IMR-90 (cell line): ENCODE data around the gene IRF2. TPM values are rescaled to one million over a fixed set of nuclear protein-coding genes. Genes with fewer than 3 reads are reported as not detected.

Experiments used
- ATAC-seq: fragments of 200-7000 bp; cut with Tn5 transposase; 2 replicates; pipeline ENCODE4 v1.9.1; 2020; ENCODE audit warnings: low read depth, mild to moderate bottlenecking, moderate library complexity
- BruUV-seq: library from RNA; stranded (reverse); fragments of 400-500 nt; replicated peaks from 2 replicates; lab custom pipeline; 2021; lab: Mats Ljungman, UMichigan
- CTCF ChIA-PET: fragments of 300-600 bp; formaldehyde crosslinking; extraction: SDS; loops from one replicate; lab custom pipeline; 2021; ENCODE audit warnings: antibody characterized with exemption; lab: Yijun Ruan, JAX
- POLR2A ChIA-PET: fragments of 300-600 bp; sonication (Branson Sonifier 250); formaldehyde crosslinking; loops from one replicate; lab custom pipeline; 2022; ENCODE audit warnings: antibody characterized with exemption; ENCODE audit not compliant: unreplicated experiment; lab: Charles Lee
- DNase-seq: peaks from one replicate; pipeline ENCODE4 v3.0.0; 2013
- H2AFZ ChIP-seq: replicated peaks from 2 replicates; pipeline ENCODE3; 2013; ENCODE audit warnings: low read length, mild to moderate bottlenecking; ENCODE audit not compliant: poor library complexity
- H2AK5ac ChIP-seq: 2 replicates; pipeline ENCODE4 v1.6.1; 2013; ENCODE audit warnings: low read depth, low read length, inconsistent platforms
- H2AK9ac ChIP-seq: replicated peaks from 2 replicates; pipeline ENCODE3; 2013; ENCODE audit warnings: mild to moderate bottlenecking, low read depth, low read length, moderate library complexity; ENCODE audit not compliant: poor library complexity
- H2BK120ac ChIP-seq: 2 replicates; pipeline ENCODE4 v1.6.1; 2013; ENCODE audit warnings: low read depth, low read length, inconsistent platforms
- H2BK15ac ChIP-seq: 3 replicates; pipeline ENCODE4 v1.6.1; 2013; ENCODE audit warnings: low read depth, low read length, inconsistent platforms
- H2BK20ac ChIP-seq: 2 replicates; pipeline ENCODE4 v1.6.1; 2013; ENCODE audit warnings: low read depth, mild to moderate bottlenecking, inconsistent platforms, low read length, moderate library complexity
- H2BK5ac ChIP-seq: 2 replicates; pipeline ENCODE4 v1.6.1; 2013; ENCODE audit warnings: mild to moderate bottlenecking, low read depth, low read length, inconsistent platforms; ENCODE audit not compliant: poor library complexity, severe bottlenecking
- H3K14ac ChIP-seq: replicated peaks from 2 replicates; pipeline ENCODE4 v1.6.1; 2013; ENCODE audit warnings: low read depth, low read length, inconsistent platforms
- H3K18ac ChIP-seq: 2 replicates; pipeline ENCODE4 v1.6.1; 2013; ENCODE audit warnings: low read depth, low read length, control low read depth
- H3K23ac ChIP-seq: 2 replicates; pipeline ENCODE4 v1.6.1; 2013; ENCODE audit warnings: low read depth, low read length, inconsistent platforms
- H3K27ac ChIP-seq: 2 replicates; pipeline ENCODE4 v1.5.1; 2013; ENCODE audit warnings: mild to moderate bottlenecking, control low read depth, low read length; ENCODE audit not compliant: insufficient read depth
- H3K27me3 ChIP-seq: 2 replicates; pipeline ENCODE4 v1.6.1; 2013; ENCODE audit warnings: low read length; ENCODE audit not compliant: control insufficient read depth, insufficient read depth
- H3K36me3 ChIP-seq: 2 replicates; pipeline ENCODE4 v1.6.1; 2013; ENCODE audit warnings: low read length, mixed read lengths; ENCODE audit not compliant: control insufficient read depth, insufficient read depth
- H3K4ac ChIP-seq: 2 replicates; pipeline ENCODE4 v1.6.1; 2013; ENCODE audit warnings: low read depth, low read length, inconsistent platforms
- H3K4me1 ChIP-seq: 2 replicates; pipeline ENCODE4 v1.6.1; 2013; ENCODE audit warnings: low read length, mixed read lengths; ENCODE audit not compliant: control insufficient read depth, insufficient read depth
- H3K4me2 ChIP-seq: 2 replicates; pipeline ENCODE4 v1.6.1; 2013; ENCODE audit warnings: low read depth, mild to moderate bottlenecking, control low read depth, low read length, moderate library complexity
- H3K4me3 ChIP-seq: 2 replicates; pipeline ENCODE4 v1.5.1; 2013; ENCODE audit warnings: low read depth, mild to moderate bottlenecking, control low read depth, low read length, moderate library complexity; ENCODE audit not compliant: insufficient read depth
- H3K56ac ChIP-seq: 2 replicates; pipeline ENCODE4 v1.6.1; 2013; ENCODE audit warnings: low read length, inconsistent platforms; ENCODE audit not compliant: insufficient read depth; ENCODE audit errors: extremely low read depth
- H3K79me1 ChIP-seq, 2 experiments: 2 replicates each; pipeline ENCODE4 v1.6.1; 2013; ENCODE audit warnings: low read length in 2 of 2, inconsistent platforms in 1 of 2, low read depth in 1 of 2
- H3K9ac ChIP-seq: 2 replicates; pipeline ENCODE4 v1.6.1; 2013; ENCODE audit warnings: low read depth, low read length, control low read depth
- H3K9me1 ChIP-seq: 2 replicates; pipeline ENCODE4 v1.6.1; 2013; ENCODE audit warnings: low read length, inconsistent platforms; ENCODE audit not compliant: insufficient read depth
- H3K9me3 ChIP-seq: 2 replicates; pipeline ENCODE4 v1.6.1; 2013; ENCODE audit warnings: low read length; ENCODE audit not compliant: control insufficient read depth, insufficient read depth
- H4K20me1 ChIP-seq: 2 replicates; pipeline ENCODE4 v1.6.1; 2013; ENCODE audit warnings: low read length, inconsistent platforms; ENCODE audit not compliant: insufficient read depth
- H4K5ac ChIP-seq: 2 replicates; pipeline ENCODE4 v1.6.1; 2013; ENCODE audit warnings: mild to moderate bottlenecking, low read depth, low read length, control low read depth
- H4K8ac ChIP-seq, 2 experiments: 2 replicates each; pipeline ENCODE4 v1.6.1; 2013; ENCODE audit warnings: low read depth in 2 of 2, low read length in 2 of 2, control low read depth in 1 of 2, inconsistent platforms in 1 of 2
- H4K91ac ChIP-seq: 2 replicates; pipeline ENCODE4 v1.6.1; 2013; ENCODE audit warnings: low read depth, low read length, inconsistent platforms; ENCODE audit not compliant: insufficient read depth
- BHLHE40 ChIP-seq: fragments of 150-350 bp; IDR thresholded peaks from 2 replicates; pipeline ENCODE4 v1.6.1; 2016; ENCODE audit warnings: mild to moderate bottlenecking, low read depth, low read length
- CEBPB ChIP-seq: IDR thresholded peaks from 2 replicates; pipeline ENCODE4 v1.6.1; 2012; ENCODE audit warnings: low read depth, low read length, improper control_type of control experiment
- CHD1 ChIP-seq: IDR thresholded peaks from 2 replicates; pipeline ENCODE4 v1.6.1; 2012; ENCODE audit warnings: low read depth, low read length, improper control_type of control experiment
- FOS ChIP-seq: fragments of 150-350 bp; IDR thresholded peaks from 2 replicates; pipeline ENCODE4 v1.6.1; 2016; ENCODE audit warnings: low read depth, low read length
- MAFK ChIP-seq: IDR thresholded peaks from 2 replicates; pipeline ENCODE4 v1.6.1; 2012; ENCODE audit warnings: low read depth, low read length, improper control_type of control experiment
- MAZ ChIP-seq: IDR thresholded peaks from 2 replicates; pipeline ENCODE4 v1.6.1; 2012; ENCODE audit warnings: low read depth, mild to moderate bottlenecking, low read length, improper control_type of control experiment, moderate library complexity, borderline replicate concordance
- MXI1 ChIP-seq: IDR thresholded peaks from 2 replicates; pipeline ENCODE4 v1.6.1; 2012; ENCODE audit warnings: low read depth, mild to moderate bottlenecking, low read length, moderate library complexity, borderline replicate concordance
- NFE2L2 ChIP-seq: fragments of 150-350 bp; IDR thresholded peaks from 2 replicates; pipeline ENCODE4 v1.6.1; 2016; ENCODE audit warnings: low read depth, mild to moderate bottlenecking, low read length
- POLR2A ChIP-seq: IDR thresholded peaks from 2 replicates; pipeline ENCODE4 v1.6.1; 2012; ENCODE audit warnings: mild to moderate bottlenecking, low read depth, low read length
- RAD21 ChIP-seq: IDR thresholded peaks from 2 replicates; pipeline ENCODE4 v1.6.1; 2012; ENCODE audit warnings: low read length, improper control_type of control experiment
- RCOR1 ChIP-seq: IDR thresholded peaks from 2 replicates; pipeline ENCODE4 v1.6.1; 2012; ENCODE audit warnings: mild to moderate bottlenecking, low read length, improper control_type of control experiment; ENCODE audit not compliant: insufficient replicate concordance
- RFX5 ChIP-seq: IDR thresholded peaks from 2 replicates; pipeline ENCODE4 v1.8.0; 2012; ENCODE audit warnings: low read depth, mild to moderate bottlenecking, low read length, moderate library complexity
- SMC3 ChIP-seq: fragments of 150-350 bp; IDR thresholded peaks from 2 replicates; pipeline ENCODE4 v1.6.1; 2016; ENCODE audit warnings: low read depth, mild to moderate bottlenecking, antibody characterized with exemption, low read length, moderate library complexity
- WGBS, 2 experiments: methylation state at CpG; one replicate each; pipeline versions ENCODE4 v1.1.5 to v1.1.7; 2013; ENCODE audit warnings: missing lambda C conversion rate in 2 of 2; ENCODE audit not compliant: insufficient read length in 1 of 2; ENCODE audit errors: extremely low coverage in 2 of 2; 5-methylcytosine and 5-hydroxymethylcytosine counted together
- dilution Hi-C: fragments of 300-500 bp; cut with HindIII; formaldehyde crosslinking; loops from one replicate; pipeline ENCODE4 v1.14.3; 2018; ENCODE audit warnings: low sequenced_read_pairs; ENCODE audit not compliant: unreplicated experiment
- in situ Hi-C: fragments of 300-500 bp; cut with MboI; formaldehyde crosslinking; loops from 3 replicates; pipeline ENCODE4 v1.14.3; 2019; ENCODE audit warnings: low sequenced_read_pairs, inconsistent platforms, mixed read lengths
- intact Hi-C: fragments of 100-400 bp; cut with micrococcal nuclease; formaldehyde crosslinking; loops from 2 replicates; pipeline ENCODE4 v1.10.0; 2022
- polyA plus RNA-seq, 3 experiments: library from polyadenylated mRNA; depleted of rRNA; stranded (reverse); fragments of >200 nt; gene quantifications; 2 replicates each; pipeline ENCODE4 v1.2.3, GENCODE V29; 2012; ENCODE audit warnings: low replicate concordance in 1 of 3
- total RNA-seq: library from RNA; depleted of rRNA; stranded (reverse); fragments of >200 nt; gene quantifications from 2 replicates; pipeline ENCODE4 v1.2.3, GENCODE V29; 2012
- TF ChIP-seq, protein P1 (sequence below): fragments of 150-350 bp; IDR thresholded peaks from 2 replicates; pipeline ENCODE4 v1.6.1; 2016; ENCODE audit warnings: low read depth, mild to moderate bottlenecking, low read length, moderate library complexity, borderline replicate concordance
- TF ChIP-seq, protein P2 (sequence below): fragments of 150-350 bp; IDR thresholded peaks from 2 replicates; pipeline ENCODE4 v1.6.1; 2017; ENCODE audit warnings: mild to moderate bottlenecking, antibody characterized with exemption, low read length, low read depth
- TF ChIP-seq, protein P3 (sequence below): conservative IDR thresholded peaks from 2 replicates; pipeline ENCODE4 v1.5.1; 2012; ENCODE audit warnings: mild to moderate bottlenecking, low read depth, low read length, improper control_type of control experiment

The IRF2 gene
- total and polyA plus RNA-seq, 2 of the 4 experiments (the other 2 are of a cell fraction): 16.5 to 21.9 TPM

DNA sequence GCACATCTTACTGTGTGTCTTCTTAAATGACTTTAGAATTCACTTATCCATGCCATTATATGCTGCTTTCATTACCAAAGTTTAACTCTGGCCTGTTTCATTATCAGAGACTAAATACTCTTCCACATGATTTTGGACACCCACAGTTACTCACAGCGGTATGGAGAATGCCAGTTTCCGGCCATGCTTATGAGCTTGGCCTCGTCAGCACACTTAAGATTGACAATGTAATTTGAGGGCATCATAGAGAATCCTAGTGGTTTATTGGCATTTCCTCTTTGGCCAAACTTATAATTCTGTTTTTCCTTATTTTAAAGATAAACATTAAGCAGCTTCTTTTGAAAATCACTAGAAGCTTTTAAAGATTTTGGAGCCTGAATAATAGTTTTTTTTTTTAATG, 104.5 kb downstream of the IRF2 start:
- TF ChIP-seq, protein P1, sequence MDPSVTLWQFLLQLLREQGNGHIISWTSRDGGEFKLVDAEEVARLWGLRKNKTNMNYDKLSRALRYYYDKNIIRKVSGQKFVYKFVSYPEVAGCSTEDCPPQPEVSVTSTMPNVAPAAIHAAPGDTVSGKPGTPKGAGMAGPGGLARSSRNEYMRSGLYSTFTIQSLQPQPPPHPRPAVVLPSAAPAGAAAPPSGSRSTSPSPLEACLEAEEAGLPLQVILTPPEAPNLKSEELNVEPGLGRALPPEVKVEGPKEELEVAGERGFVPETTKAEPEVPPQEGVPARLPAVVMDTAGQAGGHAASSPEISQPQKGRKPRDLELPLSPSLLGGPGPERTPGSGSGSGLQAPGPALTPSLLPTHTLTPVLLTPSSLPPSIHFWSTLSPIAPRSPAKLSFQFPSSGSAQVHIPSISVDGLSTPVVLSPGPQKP: no peak
- TF ChIP-seq MAZ (no peak), MXI1 (no peak), RAD21 (no peak), RCOR1 (no peak), CEBPB (no peak), MAFK (no peak), NFE2L2 (no peak), BHLHE40 (no peak), CHD1 (no peak), SMC3 (no peak), POLR2A (no peak), FOS (no peak), RFX5 (no peak)
- TF ChIP-seq, protein P2, sequence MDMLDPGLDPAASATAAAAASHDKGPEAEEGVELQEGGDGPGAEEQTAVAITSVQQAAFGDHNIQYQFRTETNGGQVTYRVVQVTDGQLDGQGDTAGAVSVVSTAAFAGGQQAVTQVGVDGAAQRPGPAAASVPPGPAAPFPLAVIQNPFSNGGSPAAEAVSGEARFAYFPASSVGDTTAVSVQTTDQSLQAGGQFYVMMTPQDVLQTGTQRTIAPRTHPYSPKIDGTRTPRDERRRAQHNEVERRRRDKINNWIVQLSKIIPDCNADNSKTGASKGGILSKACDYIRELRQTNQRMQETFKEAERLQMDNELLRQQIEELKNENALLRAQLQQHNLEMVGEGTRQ: no peak
- TF ChIP-seq, protein P3, sequence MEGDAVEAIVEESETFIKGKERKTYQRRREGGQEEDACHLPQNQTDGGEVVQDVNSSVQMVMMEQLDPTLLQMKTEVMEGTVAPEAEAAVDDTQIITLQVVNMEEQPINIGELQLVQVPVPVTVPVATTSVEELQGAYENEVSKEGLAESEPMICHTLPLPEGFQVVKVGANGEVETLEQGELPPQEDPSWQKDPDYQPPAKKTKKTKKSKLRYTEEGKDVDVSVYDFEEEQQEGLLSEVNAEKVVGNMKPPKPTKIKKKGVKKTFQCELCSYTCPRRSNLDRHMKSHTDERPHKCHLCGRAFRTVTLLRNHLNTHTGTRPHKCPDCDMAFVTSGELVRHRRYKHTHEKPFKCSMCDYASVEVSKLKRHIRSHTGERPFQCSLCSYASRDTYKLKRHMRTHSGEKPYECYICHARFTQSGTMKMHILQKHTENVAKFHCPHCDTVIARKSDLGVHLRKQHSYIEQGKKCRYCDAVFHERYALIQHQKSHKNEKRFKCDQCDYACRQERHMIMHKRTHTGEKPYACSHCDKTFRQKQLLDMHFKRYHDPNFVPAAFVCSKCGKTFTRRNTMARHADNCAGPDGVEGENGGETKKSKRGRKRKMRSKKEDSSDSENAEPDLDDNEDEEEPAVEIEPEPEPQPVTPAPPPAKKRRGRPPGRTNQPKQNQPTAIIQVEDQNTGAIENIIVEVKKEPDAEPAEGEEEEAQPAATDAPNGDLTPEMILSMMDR: no peak
- Histone ChIP-seq H4K91ac (no peak overlapping the region), H3K9ac (no peak overlapping the region), H3K4me3 (no peak overlapping the region), H3K23ac (no peak overlapping the region), H3K79me1 (no peaks in the 10 kb centered on the region), H4K8ac (no peak overlapping the region; a peak in 1 of 4 replicates), H3K9me3 (no peaks in the 10 kb centered on the region), H3K4me1 (no peaks in the 10 kb centered on the region), H2BK15ac (no peak overlapping the region), H3K27me3 (no peaks in the 10 kb centered on the region), H3K9me1 (no peaks in the 10 kb centered on the region), H4K5ac (no peak overlapping the region), H3K18ac (no peak overlapping the region), H2AFZ (no peak overlapping the region), H3K14ac (no peak overlapping the region), H2AK9ac (no peak overlapping the region), H2BK120ac (no peak overlapping the region), H3K4ac (no peak overlapping the region), H3K4me2 (no peak overlapping the region), H2AK5ac (no peak overlapping the region), H2BK5ac (no peak overlapping the region), H3K27ac (no peak overlapping the region), H2BK20ac (no peak overlapping the region), H3K56ac (no peak overlapping the region), H3K36me3 (no peaks in the 10 kb centered on the region), H4K20me1 (no peaks in the 10 kb centered on the region)
- ATAC-seq (no peak), DNase-seq (no peak)
- dilution Hi-C loops: no loop called here
- BruUV-seq: no TSS peak
- no CpG with 5 or more reads among the region's 3 CpGs for WGBS, 2 experiments
- in situ Hi-C loops: no loop called here
- POLR2A ChIA-PET: no interaction called here
- intact Hi-C loops: no loop called here
- CTCF ChIA-PET: no interaction called here
